GM12873 (cell line): ENCODE results near the gene EXOSC5.

Source experiments
- CTCF ChIP-seq: IDR thresholded peaks from 2 replicates; pipeline ENCODE4 v1.5.1; 2012; ENCODE audit warnings: low read depth, mild to moderate bottlenecking, moderate library complexity, low read length, control low read depth; ENCODE audit not compliant: insufficient read depth; ENCODE audit errors: missing control alignments

EXOSC5 gene

GRCh38 chr19:41339936-41340335, 57.2 kb downstream of the EXOSC5 start:
- no peak for TF ChIP-seq CTCF
